Measurements from ENCODE around the gene PDE6A. TPM values are rescaled to one million over a fixed set of nuclear protein-coding genes. Genes with fewer than 3 reads are reported as not detected.

Gene PDE6A
- total and polyA plus RNA-seq, 2 of the 8 experiments (the other 6 are each of a cell fraction or from before 2014, with no cell fraction given) = not detected

DNA sequence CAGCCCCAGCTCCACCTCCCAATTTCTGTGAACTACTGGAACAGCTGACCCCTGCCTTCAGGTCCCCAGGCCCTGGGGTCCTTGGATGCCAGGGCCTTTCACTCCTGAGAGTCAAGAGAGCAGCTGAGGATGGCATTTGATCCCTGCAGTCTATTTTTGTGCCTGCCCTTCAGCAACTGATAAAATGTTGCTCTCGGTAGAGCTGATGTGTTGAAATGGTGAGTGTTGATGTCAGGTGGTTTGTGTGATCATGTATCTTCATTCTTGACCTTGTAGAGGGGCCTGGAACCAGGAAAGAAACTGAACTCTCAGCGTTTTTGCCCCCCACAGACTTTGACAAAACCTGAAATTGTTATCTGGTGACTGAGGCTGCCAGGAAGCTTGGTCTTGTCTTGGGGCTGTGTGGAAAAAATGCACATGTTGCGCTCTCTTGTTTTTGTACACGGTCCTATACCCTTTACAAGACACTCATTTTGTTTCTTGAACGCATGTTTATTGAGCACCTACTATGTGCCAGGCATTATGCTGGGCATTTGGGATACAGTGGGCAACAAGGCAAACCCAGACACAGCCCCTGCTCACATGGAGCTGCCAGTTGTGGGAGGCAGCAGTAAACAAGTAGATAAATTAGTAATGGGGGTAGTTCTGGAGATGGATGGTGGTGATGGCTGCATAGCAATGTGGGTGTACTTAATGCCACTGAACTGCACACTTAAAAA, 136.2 kb downstream of the PDE6A start:
- H2BK20ac ChIP-seq (ENCODE audit: low read length) = no peak overlapping the region
- H3K14ac ChIP-seq (ENCODE audit: insufficient read length) = no peak overlapping the region
- peaks cover 2% of the 10 kb centered on the region for H3K79me1 ChIP-seq (ENCODE audit: low read depth, low read length)
- no peak overlapping the region for H3K27ac ChIP-seq (ENCODE audit: low read depth, low read length)
- no peak overlapping the region for H3K23ac ChIP-seq (ENCODE audit: insufficient read length)
- no peaks in the 10 kb centered on the region for H3K36me3 ChIP-seq (ENCODE audit: control insufficient read depth in 2 of 4, insufficient read depth in 4 of 4, low read length in 3 of 4)
- 81% methylated on average over 5 of the region's 5 CpGs; no CpG with 5 or more reads in 1 of the 2 experiments for WGBS, 2 experiments (ENCODE audit: extremely low coverage in 1 of 2, insufficient coverage in 1 of 2, insufficient read length in 1 of 2, insufficient replicate concordance in 2 of 2, low coverage in 1 of 2, low lambda C conversion rate in 2 of 2, missing lambda C conversion rate in 1 of 2)
- H4K5ac ChIP-seq (ENCODE audit: insufficient read length, low read depth, low read length) = no peak overlapping the region
- ChIA-PET POLR2A (ENCODE audit: partially characterized antibody) (interaction anchor here (1.1 kb wide), 1 partner anchor 13 kb away, joined by 3 read pairs; no protein-coding TSS in a partner anchor), CTCF (ENCODE audit: partially characterized antibody) (interaction anchor here (68.7 kb wide), 1 partner anchor 37 kb away, joined by 1740 read pairs; no protein-coding TSS in a partner anchor)
- H3K4me1 ChIP-seq (replicated peaks in 1 of 4; ENCODE audit: control insufficient read depth in 3 of 4, insufficient read depth in 4 of 4, low read length in 3 of 4) = peaks cover 2 to 10% (median 5%) of the 10 kb centered on the region in 4 experiments
- H4K91ac ChIP-seq (replicated peaks; ENCODE audit: insufficient read length, low read length) = no peak overlapping the region
- DNase-seq (ENCODE audit: low read depth in 1 of 2, low spot score in 2 of 2) (no peak), FAIRE-seq (no peak)
- H2BK15ac ChIP-seq (ENCODE audit: low read length) = peak overlapping the region; percentile 61; the same call in 1 of the 2 replicates
- no peaks in the 10 kb centered on the region for H3K9me3 ChIP-seq (ENCODE audit: insufficient read depth in 2 of 2, low read depth in 1 of 2, low read length in 1 of 2)
- no peak overlapping the region for H4K8ac ChIP-seq (ENCODE audit: extremely low read depth, insufficient read depth, low read length)
- H2AK5ac ChIP-seq (ENCODE audit: low read depth, low read length) = no peak overlapping the region
- no peak overlapping the region for H2AFZ ChIP-seq (ENCODE audit: low read length)
- H3K23me2 ChIP-seq (ENCODE audit: low read depth, low read length) = 0 out of 2 replicates have a peak, but pooled peaks cover 1% of the 10 kb centered on the region
- no peak overlapping the region; a peak in 1 of 7 replicates for H3K9ac ChIP-seq (replicated peaks in 1 of 4; ENCODE audit: extremely low read depth in 1 of 4, low read depth in 3 of 4, low read length in 3 of 4)
- no peak overlapping the region for H2BK120ac ChIP-seq (replicated peaks; ENCODE audit: low read depth, low read length)
- H3K56ac ChIP-seq (replicated peaks; ENCODE audit: insufficient read length, low read depth, low read length) = no peak overlapping the region
- H3K27me3 ChIP-seq (replicated peaks in 1 of 4; ENCODE audit: control insufficient read depth in 3 of 4, extremely low read depth in 1 of 4, insufficient read depth in 3 of 4, low read length in 3 of 4) = no peaks in the 10 kb centered on the region
- H2BK5ac ChIP-seq (ENCODE audit: low read depth, low read length) = no peak overlapping the region
- H3K4ac ChIP-seq (replicated peaks; ENCODE audit: insufficient read length, low read depth, low read length) = no peak overlapping the region
- H3K4me3 ChIP-seq (ENCODE audit: extremely low read depth in 1 of 4, insufficient read depth in 2 of 4, low read depth in 3 of 4, low read length in 4 of 4) = no peak overlapping the region
- no peak overlapping the region for H2BK12ac ChIP-seq (ENCODE audit: low read depth, low read length)
- peaks cover 2 to 3% of the 10 kb centered on the region in 2 experiments for H4K20me1 ChIP-seq (replicated peaks in 1 of 2; ENCODE audit: control insufficient read depth in 1 of 2, insufficient read depth in 2 of 2, low read length in 2 of 2)
- no peak overlapping the region for H3K18ac ChIP-seq (ENCODE audit: extremely low read depth, low read length)
- no peak overlapping the region for H3K4me2 ChIP-seq (ENCODE audit: insufficient read depth in 1 of 2, low read depth in 2 of 2, low read length in 2 of 2)
- H3K79me2 ChIP-seq (ENCODE audit: control insufficient read depth in 1 of 2, insufficient read depth in 2 of 2, low read length in 2 of 2) = peaks cover 0 to 6% of the 10 kb centered on the region in 2 experiments; a peak in 1 of 4 replicates
- no peak for TF ChIP-seq PHF8 (conservative IDR thresholded peaks at IDR 0.05; ENCODE audit: low read depth, low read length)
- no peak for TF ChIP-seq HDAC2 (IDR thresholded peaks at IDR 0.05; ENCODE audit: borderline replicate concordance in 1 of 2, low read depth in 2 of 2, low read length in 2 of 2)
- TF ChIP-seq CHD1 (IDR thresholded peaks at IDR 0.05; ENCODE audit: low read depth, low read length) = no peak
- no peak for TF ChIP-seq SUZ12 (IDR thresholded peaks at IDR 0.05; ENCODE audit: low read length)
